GM19328 (cell line): ENCODE measurements around the gene ZNHIT6.
"Not testable (repeated sequence)": the region's sequence is repeated elsewhere in the genome, so short reads cannot be mapped to it uniquely, and the experiment has no call there.

ENCODE experiments used
- ATAC-seq: cut with Tn5 transposase; IDR thresholded peaks from one replicate; pipeline ENCODE4 v1.9.1; 2021; ENCODE audit warnings: mild to moderate bottlenecking, moderate library complexity; ENCODE audit not compliant: unreplicated experiment

The ZNHIT6 gene

GRCh38 chr1:85707990-85708828 is at the start of gene ZNHIT6:
ZNHIT6 (minus strand) TSS chr1:85708433; CDS start chr1:85708284, 149 bp downstream.
- peak; percentile 80 for ATAC-seq

- ATAC-seq: no peak
Measured at GRCh38 chr1:85756864-85757263, 48.6 kb upstream of the ZNHIT6 start.

- no peak for ATAC-seq
Measured at GRCh38 chr1:85748120-85748519, 39.9 kb upstream of the ZNHIT6 start.

- ATAC-seq: no peak
Measured at GRCh38 chr1:85746777-85747176, 38.5 kb upstream of the ZNHIT6 start.

GRCh38 chr1:85743814-85744213 is 35.6 kb upstream of the ZNHIT6 start:
- ATAC-seq: no peak

GRCh38 chr1:85734931-85735330 is 26.7 kb upstream of the ZNHIT6 start:
- no peak for ATAC-seq

GRCh38 chr1:85718678-85719340 is 10.6 kb upstream of the ZNHIT6 start:
- ATAC-seq: no peak

- ATAC-seq: not testable (repeated sequence)
Measured at GRCh38 chr1:85714418-85715114, 6.3 kb upstream of the ZNHIT6 start.

GRCh38 chr1:85708829-85709227 is 595 bp upstream of the ZNHIT6 start:
- no peak for ATAC-seq

- peak; percentile 32 for ATAC-seq
Measured at GRCh38 chr1:85707267-85707989, 805 bp downstream of the ZNHIT6 start.

- no peak for ATAC-seq
Measured at GRCh38 chr1:85705940-85706339, 2.3 kb downstream of the ZNHIT6 start.

- no peak for ATAC-seq
Measured at GRCh38 chr1:85700422-85700821, 7.8 kb downstream of the ZNHIT6 start.

GRCh38 chr1:85697895-85698294 is 10.3 kb downstream of the ZNHIT6 start:
- no peak for ATAC-seq

- no peak for ATAC-seq
Measured at GRCh38 chr1:85692730-85693314, 15.4 kb downstream of the ZNHIT6 start.

- no peak for ATAC-seq
Measured at GRCh38 chr1:85689775-85690404, 18.3 kb downstream of the ZNHIT6 start.

GRCh38 chr1:85683292-85684025 is 24.8 kb downstream of the ZNHIT6 start:
- no peak for ATAC-seq

GRCh38 chr1:85681087-85681486 is 27.1 kb downstream of the ZNHIT6 start:
- ATAC-seq: no peak

GRCh38 chr1:85678193-85678592 is 30.0 kb downstream of the ZNHIT6 start:
- ATAC-seq: no peak

- ATAC-seq: no peak
Measured at GRCh38 chr1:85677656-85678055, 30.6 kb downstream of the ZNHIT6 start.
